GM21423 (cell line): ENCODE measurements around the gene MAGEB3.

Source experiments
- ATAC-seq: cut with Tn5 transposase; IDR thresholded peaks from one replicate; pipeline ENCODE4 v1.9.1; 2021; ENCODE audit warnings: mild to moderate bottlenecking, moderate library complexity; ENCODE audit not compliant: unreplicated experiment

Gene MAGEB3

DNA sequence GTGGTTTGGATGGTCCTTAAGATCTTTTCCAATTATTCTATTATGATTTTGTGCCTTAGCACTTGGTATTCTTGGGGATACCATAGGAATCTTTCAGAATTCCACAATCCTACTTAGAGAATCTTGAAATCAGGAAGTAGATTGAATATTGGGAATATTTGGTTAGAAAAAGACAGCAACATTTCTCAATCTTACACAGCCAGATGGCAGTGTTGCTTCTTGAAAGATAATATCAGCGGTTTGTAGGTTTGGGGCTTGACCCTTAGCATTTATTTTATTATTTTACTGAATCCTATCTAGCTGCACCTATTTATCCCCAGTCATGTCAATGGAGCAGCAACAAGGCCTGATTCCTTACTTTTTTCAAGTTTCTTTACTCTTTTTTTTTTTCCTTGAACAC lies 45.0 kb downstream of the MAGEB3 start:
- ATAC-seq: no peak

DNA sequence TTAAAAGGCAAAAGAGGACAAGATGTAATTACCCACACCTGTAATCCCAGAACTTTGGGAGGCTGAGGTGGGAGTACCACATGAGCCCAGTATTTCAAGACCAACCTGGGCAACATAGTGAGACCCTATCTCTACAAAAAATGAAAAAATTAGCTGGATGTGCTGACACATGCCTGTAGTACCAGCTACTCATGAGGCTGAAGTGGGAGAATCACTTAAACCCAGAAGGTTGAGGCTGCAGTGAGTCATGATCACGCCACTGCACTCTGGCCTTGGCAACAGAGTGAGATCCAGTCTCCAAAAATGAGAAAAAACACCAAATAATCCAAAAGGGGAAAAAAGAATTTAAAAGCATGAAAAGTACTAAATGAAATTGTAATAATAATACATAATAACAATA lies 47.9 kb downstream of the MAGEB3 start:
- no peak for ATAC-seq

DNA sequence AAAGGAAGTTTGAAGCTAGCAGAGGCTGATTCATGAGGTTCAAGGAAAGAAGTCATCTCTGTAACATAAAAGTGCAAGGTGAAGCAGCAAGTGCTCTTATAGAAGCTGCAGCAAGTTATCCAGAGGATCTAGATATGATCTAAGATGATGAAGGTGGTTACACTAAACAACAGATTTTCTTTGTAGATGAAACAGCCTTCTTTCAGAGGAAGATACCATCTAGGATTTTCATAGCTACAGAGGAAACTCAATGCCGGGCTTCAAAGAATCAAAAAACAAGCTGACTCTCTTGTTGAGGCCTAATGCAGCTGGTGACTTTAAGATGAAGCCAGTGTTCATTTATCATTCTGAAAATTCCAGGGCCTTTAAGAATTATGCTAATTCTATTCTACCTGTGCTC lies 50.0 kb downstream of the MAGEB3 start:
- no peak for ATAC-seq

DNA sequence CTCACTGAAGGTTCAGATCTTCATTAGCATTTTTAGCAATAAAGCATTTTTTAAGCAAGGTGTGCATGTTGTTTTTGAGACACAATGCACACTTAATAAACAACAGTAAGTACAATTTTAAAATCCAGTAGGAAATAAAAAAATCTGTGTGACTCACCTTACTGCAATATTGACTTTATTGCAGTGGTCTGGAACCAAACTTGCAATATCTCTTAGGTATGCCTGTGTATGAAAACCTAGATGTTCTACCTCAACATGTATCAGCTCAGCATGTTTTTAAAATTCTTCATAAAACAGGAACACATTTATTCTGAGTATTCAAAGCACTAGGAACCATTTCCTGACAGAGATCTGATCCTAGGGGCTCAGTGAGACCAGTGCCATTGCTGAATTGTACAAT lies 52.1 kb downstream of the MAGEB3 start:
- no peak for ATAC-seq

DNA sequence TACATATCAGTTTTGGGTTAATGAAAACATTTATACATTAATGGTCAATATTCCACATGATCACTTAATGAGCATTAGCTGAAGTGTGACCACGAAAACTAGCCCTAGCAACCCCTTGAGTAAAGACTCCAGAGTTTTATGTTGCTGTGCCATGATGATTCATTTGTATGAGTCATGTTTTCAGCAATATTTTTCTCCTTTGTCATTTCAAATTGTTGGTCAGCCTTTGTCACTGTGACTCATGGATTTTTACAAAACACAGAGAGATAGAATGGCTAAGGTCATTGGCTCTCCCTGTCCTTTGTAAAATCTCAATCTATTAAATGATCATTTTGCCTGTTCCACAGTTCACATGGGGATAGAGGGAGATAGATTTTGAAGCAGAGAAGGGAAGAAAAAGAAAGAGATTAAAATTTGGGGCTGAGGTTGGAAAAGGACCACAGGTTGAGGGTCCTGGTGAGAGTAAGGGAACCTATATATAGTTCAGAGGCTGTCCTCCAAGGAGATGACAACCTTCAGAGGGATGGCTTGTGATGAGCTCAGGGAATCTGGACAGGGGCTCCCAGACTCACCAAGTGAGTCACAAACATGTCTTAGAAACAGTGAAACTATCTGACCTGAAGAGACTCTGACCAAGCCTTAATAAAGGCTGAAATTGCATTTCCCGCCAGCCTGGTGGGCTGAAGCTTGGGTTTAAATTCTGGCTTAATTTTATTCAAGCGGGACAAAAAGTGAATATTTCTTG lies 53.2 kb downstream of the MAGEB3 start:
- no peak for ATAC-seq
